ENCODE data around the gene GCK. TPM values are rescaled to one million over a fixed set of nuclear protein-coding genes. Genes with fewer than 3 reads are reported as not detected.
A peak's percentile ranks its signal among the peaks of the same experiment; 100 is the strongest.

The GCK gene
- total RNA-seq, 1 donor from 2014 or later, result 1.2 TPM

DNA sequence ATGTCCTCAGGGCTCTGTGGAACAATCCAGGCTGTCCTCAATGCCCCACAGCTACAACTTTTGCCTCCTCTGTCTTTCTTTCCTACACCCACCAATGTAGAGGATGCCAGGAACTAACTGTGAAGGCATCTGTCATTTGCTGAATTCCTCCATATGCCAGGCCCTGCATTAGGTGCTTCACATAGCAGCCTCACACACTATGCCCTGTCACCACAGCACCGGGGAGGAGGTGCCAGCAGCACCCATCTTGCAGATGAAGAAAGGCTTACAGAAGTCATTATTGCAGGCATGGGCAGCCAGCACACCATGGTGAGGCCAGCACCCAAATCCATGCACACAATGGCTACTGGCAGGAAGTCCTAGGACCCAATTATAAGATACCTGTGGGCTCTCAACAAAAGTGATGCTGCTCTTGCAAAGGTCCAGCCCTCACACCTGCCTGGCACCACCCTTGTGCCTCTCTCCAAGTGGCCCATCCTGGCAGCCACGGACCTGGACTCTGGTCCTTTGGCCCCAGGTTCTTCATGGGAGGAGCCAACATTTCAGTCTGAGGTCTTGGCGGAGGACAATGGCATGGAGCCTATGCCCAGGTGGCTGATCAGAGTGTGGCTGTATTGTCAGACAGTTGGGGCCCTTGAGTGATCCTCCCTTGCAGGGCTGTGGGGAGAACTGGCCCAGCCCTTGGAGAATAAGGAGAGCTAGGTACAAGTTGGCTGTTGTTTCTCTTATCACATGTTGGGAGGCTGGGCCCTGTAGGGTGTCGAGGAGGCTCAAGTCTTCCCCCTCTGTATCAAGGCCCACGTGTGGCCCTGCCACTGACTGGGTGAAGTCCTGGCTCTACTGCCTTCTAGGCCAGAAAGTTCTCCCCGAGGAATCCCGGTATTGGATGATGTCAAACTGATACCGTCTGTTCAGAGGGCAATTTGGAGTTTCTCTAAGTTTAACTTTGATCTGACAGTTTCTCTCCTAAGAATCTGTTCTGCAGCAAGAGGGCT, 33.8 kb downstream of the GCK start:
- no peak for DNase-seq (ENCODE audit: low spot score)

DNA sequence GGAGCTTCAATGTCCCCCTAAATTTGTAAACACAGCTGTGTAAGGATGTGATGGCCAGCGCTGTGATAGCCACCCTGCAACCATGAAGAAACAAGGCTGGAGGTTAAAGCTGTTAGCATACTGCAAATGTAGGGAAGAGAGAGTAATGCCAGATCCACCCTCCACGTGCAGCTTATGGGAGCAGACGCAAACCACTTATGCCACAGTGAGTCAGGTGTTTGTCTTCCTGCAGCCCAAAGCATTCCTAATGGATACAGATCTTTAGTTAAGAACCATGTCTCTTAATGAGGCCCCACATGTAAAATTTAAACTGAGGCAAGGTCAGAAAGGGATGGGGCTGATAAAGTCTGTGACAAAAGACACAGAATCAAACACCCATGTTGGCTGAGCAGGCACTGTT, 34.5 kb downstream of the GCK start:
- DNase-seq (ENCODE audit: low spot score), result no peak

DNA sequence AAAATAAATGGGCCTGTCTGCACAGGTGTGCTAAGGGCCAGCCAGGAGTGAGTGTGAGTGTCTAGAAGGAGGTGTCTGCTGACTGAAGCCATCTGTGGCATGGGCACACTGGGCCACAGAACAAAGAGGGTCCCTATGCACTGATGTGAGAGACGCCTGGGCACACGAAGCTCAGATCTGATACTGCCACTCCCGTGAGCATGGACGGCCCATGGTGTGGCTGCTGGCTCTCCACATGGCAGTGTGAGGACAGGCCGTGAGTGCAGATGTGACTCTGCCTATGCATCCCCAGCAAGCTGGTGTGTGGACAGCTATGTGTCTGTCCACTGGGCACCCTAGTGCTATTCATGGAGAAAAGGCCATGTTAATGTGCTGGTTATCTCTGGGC, 35.3 kb downstream of the GCK start:
- no peak for DNase-seq (ENCODE audit: low spot score)

DNA sequence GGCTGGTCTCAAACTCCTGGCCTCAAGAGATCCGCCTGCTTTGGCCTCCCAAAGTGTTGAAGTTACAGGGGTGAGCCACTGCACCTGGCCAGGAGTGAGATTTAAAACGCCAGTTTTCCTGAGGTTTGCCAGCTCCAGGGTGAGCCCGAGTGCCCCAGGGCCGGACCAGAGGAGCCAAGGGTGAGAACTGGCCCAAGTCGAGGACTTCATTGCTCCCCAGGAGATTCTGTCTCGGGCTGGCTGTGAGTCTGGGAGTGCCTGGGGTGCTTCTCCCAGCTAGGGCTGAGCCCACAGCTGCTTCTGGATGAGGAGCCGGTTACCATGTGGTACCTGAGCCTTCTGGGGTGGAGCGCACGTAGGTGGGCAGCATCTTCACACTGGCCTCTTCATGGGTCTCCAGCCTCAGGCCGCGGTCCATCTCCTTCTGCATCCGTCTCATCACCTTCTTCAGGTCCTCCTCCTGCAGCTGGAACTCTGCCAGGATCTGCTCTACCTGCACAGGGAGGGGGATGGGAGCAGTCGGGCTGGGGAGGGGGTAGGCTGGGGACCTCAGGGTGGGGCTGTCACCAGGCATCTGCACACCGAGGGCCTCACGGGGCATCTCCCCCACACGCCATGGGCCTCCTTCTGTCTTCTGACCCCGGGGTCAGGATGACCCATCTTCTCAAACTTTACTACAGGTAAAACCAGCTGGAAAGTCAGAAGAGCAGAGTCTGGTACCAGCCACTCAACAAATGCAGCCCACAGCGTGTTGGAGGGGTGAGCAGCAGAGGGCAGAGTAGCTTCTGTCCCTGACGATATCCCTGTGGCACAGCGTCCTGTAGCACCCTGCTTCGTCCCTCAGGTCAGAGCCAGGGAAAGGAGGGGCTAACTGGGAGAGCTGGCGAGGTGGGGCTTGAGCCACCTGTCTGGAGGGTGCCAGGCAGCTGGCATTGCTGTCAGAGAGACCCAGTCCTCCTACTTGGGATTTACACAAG, 36.0 kb downstream of the GCK start:
- no peak for DNase-seq (ENCODE audit: low spot score)

DNA sequence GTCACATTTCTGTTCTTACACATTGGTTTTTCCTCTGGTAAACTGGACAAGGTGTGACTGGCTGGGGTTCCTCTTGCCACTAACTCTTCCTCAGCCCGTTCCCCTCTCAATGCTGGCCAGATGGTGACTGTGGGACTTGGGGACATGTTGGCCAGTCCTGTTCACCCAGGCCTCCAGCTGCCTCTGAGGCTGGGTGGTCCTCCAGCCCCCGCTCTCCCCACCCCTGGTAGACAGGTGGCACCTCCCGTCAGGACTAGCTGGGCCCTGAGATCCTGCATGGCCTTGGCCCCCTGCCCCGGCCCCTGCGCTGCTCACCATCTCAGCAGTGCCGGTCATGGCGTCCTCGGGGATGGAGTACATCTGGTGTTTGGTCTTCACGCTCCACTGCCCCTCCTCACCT, 37.3 kb downstream of the GCK start:
- DNase-seq (ENCODE audit: low spot score), result no peak

DNA sequence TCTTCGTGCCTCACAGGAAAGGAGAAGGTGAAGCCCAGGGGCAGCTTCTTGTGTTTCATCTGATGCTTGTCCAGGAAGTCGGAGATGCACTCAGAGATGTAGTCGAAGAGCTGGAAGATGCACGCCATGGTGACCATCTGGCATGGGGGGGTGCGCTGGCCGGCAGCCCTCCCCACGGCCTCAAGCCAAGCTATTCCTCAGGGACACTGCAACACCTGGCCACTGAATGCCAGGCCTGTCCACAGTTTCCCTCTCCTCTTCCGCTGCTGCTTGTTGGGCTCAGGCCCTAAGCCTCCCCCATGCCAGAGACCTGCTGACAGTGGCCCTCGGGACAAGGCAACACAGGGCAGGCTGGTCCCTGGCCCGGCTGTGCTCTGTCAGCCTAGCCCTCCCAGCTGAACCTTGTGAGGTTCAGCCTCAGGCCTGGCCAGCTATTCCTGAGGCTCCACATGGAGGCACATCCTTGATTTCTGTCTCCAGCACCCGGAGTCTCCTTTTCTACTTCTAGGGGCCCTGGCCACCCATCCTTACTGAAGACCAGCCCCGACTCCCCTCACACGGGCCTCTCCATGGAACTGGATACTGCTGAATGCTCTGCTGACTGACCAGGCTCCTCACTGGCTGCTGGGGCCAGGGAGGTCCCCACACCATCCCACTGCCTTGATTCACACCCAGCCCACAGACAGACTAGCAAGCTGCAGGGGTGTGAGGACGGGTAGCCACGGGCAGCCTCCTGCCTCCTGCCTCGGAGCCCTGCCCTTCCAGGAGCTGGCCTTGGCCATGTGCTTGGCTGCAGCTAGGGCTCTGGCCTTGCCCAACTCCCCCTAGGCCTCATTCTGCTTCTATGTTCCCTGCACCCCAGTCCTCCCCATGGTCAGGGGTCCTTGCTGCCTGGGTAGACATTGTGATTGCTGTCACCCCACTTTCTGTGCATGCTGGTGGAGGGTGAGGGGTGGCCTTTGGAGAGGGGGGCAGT, 38.0 kb downstream of the GCK start:
- no peak for DNase-seq (ENCODE audit: low spot score)

DNA sequence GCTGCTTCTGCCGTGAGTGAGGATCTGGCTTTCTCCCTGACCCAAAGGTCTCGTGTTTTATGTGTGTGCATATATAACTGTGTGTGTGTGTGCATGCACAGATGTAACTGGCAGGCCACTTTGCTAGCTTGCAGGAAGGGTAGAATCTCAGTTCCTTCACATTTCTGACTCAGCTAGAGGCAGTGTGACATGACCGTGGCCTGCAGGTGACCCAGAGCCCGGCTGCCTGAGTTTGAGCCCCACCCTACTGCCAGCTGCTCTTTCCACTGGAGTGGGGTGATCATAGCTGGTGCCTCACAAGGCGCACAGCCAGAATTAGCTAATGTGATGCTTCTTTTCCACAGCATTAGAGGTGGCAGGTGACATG, 38.8 kb downstream of the GCK start:
- DNase-seq (ENCODE audit: low spot score), result no peak

DNA sequence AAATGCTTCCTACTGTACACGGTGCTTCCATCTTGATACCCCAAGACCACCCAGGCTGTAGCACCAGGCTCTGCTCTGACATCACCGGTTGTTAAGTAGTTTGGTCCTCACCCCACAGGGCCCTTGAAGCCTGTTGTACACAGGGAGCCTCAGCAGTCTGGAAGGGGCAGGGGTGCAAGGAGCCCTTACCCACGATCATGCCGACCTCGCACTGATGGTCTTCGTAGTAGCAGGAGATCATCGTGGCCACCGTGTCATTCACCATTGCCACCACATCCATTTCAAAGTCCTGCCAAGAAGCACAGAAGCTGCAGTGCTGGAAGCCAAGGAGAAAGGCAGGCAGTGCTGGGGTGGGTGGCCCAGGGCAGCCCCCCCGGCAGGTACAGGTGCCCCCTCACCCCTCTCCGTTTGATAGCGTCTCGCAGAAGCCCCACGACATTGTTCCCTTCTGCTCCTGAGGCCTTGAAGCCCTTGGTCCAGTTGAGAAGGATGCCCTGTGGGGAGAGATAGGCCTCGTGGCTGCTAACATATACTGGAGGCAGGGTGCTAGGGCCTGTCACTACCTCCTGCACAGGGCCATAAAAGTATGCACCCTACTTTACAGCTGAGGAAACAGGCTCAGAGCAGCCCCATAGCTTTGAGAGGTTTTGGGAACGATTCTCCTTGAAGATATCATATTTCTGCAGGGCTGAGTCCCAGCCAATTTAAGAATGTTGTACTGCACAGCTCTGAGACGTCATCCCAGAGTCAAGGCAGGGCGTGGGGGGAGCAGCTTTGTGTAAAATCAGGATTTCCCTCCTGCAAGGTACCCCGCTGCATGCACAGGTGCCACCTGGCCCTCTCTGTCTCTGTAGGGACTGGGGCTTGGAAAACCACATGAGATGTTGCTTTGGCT, 39.4 kb downstream of the GCK start:
- peak; percentile 72 for DNase-seq (ENCODE audit: low spot score)

DNA sequence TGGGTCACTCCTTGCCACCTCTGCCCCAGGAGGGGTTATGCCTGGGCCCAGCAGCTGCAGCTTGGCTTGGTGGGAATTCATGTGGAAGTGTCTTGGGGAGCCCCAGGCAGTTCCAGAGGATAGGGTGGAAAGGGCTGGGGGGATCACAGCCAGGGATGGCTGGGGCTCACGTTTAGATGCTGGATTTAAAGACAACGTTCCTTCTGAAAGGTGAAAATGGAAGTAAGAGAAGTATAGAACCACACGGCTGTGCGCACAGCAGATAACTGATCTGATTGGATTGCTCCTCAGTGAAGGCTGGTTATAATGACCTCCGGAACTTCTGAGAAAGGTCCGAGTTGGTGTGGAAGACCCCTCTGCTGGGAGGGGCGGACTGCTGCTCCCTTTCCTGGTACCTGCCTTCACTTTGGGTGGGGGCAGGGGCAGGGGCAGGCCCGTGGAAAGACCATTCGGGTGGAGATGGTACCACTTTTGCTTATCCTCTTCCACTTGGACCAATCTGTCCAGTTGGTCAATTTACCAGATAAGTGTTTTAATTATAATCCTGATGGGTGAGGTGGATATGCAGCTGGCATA, 40.2 kb downstream of the GCK start:
- DNase-seq (ENCODE audit: low spot score), result no peak

DNA sequence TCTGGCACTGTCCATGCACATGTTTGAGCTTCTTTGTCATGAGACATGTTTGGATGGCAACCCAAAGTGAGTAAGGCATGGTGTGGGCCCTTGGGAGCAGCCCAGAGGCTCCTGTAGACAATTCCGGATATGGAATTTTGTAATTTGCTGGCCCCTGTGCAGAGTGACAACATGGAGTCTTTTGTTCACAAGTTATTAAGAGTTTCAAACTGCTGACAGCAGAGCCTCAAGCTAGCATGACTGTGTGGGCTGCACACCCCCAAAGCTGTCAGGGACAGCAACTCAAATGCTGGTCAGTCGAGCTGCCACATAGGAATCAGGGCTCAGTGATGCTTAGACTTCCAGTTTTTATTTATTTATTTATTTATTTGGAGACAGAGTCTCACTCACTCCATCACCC, 41.1 kb downstream of the GCK start:
- DNase-seq (ENCODE audit: low spot score), result no peak

DNA sequence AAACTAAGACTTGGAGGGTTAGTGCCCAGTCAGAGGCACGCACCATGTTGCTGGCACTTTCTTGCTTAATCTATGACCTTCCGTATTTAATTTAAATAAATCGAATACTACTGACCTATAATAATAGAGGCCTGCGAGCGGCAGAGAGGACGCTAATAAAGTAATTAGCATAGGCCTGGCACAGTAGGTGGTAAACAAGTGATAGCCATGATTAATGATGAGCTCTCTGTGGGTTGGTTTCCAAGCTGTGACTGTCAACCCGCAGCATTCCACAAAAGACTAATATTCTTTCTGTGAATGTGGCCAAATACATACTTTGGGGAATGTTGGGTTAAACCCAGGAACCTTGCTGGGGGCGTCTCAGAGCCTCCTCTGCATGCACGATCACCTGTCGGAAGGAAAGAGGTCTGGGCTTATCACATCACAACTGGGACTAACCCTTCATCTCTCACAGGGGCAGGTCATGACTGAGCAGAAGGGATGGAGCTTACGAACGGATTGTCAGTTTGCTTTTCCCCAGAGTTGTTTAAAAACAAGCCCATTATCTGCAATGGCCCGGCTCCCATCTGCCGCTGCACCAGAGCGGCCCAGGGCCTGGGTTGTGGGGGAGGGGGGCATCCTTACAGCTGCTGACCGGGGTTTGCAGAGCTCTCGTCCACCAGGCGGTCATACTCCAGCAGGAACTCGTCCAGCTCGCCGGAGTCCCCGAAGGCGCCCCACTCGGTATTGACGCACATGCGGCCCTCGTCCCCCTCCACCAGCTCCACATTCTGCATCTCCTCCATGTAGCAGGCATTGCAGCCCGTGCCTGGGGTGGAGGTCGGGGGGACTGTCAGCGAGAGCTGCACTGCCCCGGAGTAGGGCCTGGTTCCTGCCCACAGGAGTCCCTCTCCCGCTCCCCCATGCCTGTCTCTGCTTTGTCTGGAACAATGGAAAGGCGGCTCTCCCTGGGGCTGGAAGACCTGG, 41.9 kb downstream of the GCK start:
- DNase-seq (ENCODE audit: low spot score), result peak; percentile 59

DNA sequence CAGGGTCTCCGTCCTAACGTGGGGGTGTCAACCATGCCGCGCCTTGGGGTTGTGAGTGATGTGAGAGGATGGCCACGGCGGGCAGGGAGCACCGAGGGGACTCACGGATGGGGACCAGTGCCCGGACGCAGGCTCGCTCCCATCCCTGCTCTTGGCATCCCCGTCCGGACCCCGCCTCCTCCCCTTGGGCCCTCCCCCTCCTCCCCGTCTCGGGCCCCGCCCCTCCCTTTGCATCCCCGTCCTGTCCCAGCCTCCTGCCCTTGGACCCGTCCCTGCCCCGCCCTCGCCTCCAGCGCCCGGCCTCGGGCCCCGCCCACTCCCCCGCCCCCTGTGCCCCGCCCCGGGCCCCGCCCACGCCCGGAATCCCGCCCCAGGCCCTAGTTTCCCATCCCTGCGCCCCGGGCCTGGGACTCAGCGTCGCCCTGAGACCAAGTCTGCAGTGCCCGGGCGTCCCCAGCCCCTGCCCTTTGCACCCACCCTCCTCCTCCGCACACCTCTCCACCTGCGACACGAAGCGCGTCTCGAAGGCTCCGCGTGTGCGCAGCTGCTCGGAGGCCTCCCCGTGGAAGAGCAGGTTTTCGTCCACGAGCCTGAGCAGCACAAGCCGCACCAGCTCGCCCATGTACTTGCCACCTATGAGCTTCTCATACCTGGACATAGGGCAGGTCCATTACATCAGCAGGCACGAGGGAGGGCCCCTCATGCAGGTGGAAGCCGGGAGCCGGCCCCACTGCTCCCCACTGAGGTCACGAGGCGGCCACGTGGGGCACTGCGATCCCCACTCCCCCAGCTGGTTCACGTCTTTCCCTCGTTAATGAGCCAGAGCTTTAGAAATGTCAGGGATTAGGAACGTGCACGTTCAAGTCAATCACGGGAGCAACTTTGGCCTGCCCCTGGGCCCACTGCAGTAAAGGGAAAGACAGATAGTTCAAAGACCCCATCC, 43.0 kb downstream of the GCK start:
- DNase-seq (ENCODE audit: low spot score), result peak; percentile 79

DNA sequence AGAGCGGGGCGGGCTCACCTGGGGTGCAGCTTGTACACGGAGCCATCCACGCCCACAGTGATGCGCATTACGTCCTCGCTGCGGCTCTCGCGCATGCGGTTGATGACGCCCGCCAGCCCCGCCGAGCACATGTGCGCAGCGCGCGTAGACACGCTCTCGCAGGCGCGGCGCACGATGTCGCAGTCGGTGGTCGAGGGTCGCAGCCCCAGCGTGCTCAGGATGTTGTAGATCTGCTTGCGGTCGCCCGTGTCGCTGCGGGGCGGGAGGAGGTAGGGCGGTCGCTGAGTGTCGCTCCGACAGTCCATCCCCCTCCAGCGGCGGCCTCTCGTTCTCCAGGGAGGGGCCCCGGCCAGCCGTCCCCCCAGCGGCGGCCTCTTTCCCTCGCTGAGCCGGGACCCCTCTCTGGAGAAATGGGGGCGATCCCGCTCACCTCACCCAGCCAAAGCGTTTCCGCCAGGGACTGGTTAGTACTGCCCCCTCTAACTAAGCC, 43.7 kb downstream of the GCK start:
- peak; percentile 42 for DNase-seq (ENCODE audit: low spot score)

DNA sequence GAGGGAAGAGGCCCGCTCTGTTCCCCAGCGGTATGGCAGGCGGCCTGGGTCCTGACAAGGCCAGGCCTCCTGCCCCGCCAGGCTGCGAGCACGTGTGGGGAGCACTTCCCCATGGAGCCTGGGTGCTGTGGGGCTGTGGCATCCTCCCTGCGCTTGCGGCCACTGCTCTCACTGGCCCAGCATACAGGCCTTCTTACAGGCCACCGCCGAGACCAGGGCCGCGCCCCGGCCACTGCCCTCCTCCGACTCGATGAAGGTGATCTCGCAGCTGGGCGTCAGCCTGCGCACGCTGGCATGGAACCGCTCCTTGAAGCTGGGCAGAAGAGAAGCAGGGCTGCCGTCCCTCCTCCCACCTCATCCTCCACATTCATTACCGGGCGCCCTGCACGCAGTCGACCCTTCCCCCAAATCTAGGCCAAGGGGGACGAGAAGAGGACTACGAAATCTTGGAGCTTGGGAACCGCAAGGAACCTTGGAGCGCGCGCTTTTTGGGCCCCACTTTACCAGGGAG, 44.2 kb downstream of the GCK start:
- no peak for DNase-seq (ENCODE audit: low spot score)

DNA sequence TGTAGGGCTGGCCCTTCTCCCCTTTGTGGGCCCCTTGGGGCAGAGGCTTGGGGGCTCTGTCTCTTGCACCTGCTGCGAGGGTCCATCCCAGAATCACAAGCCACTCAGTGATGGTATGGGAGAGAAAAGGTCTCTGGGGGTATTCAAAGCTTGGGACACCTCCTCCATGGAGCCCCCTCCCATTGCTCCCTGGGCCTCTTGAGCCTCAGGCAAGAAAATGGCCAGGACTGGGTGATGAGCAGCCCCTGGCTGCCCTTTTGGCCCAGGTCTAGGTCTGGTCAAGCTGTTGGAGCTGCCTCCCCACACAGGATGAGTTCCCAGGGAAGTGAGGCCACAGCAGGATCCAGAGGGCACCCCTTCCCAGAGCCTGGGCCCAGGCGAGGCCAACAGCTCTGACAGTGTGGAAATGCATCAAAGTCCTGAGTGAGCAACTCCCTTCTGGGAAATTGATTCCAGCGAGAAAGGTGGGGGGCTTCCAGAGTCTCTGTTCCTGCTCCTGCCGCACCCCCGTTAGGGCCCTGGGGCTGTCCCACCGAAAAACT, 44.7 kb downstream of the GCK start:
- no peak for DNase-seq (ENCODE audit: low spot score)

DNA sequence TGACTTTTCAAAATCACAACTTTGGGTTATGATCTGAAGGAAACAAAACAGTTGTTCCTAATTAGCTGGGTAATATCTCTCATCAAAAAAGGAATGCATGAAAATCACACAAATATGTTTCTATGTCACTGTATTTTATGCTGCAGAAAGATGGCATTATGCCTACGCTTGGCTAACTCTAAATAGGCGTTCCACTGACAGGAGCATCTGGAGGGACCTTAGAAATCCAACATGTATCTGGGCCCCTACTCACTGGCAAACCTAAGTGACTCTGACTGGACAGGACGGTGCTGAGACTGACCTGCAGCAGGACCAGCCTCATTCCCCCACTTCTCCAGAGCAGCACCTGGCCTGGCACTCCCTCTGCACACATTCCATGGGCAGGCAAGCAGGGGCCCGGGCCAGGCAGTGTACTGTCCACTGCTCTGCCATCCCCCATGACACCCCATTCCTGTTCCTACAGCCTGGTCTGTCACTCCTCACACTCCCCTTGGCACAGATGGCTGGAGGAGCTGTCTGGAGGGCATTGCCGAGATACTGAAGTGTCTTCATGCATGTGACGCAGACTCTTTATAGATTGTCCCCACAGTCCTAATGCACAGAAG, 45.5 kb downstream of the GCK start:
- DNase-seq (ENCODE audit: low spot score), result no peak

Measured in umbilical cord (tissue), 2 donors.